D341Med (cell line): Measurements from ENCODE around the gene SH3GL1.
A peak's percentile ranks its signal among the peaks of the same experiment; 100 is the strongest.

ENCODE experiments used
- DNase-seq: peaks from one replicate; pipeline ENCODE4 v3.0.0; 2012; ENCODE audit warnings: low spot score

SH3GL1 gene

GRCh38 chr19:4431808-4432674 lies 31.7 kb upstream of the SH3GL1 start:
- no peak for DNase-seq

DNA sequence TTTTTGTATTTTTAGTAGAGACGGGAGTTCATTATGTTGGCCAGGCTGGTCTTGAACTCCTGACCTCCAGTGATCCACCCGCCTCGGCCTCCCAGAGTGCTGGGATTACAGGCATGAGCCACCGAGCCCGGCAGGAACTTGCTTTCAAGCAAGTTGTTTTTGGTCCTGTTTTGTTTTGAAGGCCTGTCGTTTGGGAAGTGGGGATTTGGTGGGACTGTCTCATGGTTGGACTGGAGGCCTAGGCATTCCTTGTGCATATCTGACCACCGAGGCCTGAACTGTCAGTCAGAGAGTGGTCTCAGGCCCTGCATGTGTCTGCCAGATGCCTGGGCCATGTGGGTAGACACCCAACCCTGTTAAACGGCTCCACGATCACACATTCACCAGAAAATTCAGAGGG lies 30.9 kb upstream of the SH3GL1 start:
- DNase-seq = no peak

GRCh38 chr19:4430760-4431159 lies 30.4 kb upstream of the SH3GL1 start:
- DNase-seq = no peak

DNA sequence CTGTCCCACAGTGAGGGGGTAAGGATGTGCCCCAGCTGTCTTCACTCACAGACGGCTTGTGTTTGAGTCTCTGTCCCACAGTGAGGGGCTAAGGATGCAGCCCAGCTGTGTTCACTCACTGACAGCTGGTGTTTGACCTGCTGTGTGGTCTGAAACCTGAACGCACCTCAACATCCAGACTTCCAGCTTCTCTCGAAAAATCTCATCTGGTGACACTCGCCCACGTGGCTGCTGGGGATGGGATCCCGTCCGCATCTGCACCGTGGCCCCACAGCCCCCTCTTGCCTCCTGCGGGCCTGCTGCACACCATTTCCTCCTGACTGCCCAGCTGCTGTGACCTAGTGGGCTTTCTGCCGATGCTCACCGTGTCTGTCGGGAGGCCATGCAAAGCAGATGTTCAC lies 29.4 kb upstream of the SH3GL1 start:
- no peak for DNase-seq

GRCh38 chr19:4429256-4429655 lies 28.9 kb upstream of the SH3GL1 start:
- no peak for DNase-seq

DNA sequence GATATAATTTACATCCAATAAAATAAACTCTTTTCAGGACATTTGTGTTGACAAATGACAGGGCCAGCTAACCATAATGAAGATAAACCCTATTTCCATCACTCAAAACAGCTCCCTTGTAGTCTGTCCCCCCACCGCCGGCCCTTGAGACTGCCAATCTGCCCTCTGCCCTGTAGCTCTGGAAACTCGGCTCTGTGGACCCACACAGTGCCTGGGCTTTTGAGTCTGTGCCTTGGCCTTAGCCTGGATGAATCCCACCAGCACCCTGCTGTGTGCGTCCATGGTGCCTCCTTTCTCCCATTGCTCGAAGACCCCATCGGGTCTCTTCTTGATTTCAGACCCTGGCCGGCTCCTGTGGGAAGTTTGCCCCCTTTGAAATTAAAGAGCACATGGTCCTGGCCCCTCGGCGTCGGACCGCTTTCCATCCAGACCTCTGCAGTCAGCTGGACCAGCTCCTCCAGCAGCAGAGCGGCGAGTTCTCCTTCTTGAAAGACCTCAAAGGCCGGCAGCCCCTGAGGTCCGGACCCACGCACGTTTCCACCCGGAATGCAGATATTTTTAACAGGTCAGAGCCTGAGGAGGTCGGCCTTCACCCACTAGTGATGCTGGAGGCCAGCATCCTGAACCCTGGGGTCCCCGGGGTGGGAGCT lies 28.1 kb upstream of the SH3GL1 start:
- DNase-seq = no peak

DNA sequence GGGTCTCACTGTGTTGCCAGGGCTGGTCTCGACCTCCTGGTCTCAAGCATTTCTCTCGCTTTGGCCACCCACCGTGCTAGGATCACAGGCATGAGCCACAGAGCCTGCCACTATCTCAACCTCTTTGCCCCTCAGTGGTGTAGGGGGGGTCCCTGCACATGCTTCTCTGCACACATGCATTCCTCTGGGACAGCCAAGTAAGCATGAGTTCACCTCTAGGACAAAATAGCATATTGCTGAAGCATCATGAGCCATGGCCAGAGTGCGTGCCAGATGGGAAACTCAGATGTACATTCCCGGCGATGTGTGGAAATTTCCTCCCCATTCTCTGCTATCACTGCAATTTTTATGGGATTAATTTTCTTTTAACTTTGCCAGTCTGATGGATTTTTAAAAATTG lies 25.2 kb upstream of the SH3GL1 start:
- DNase-seq = no peak

GRCh38 chr19:4423416-4424126 lies 23.2 kb upstream of the SH3GL1 start:
- DNase-seq = no peak

GRCh38 chr19:4416268-4416667 lies 15.9 kb upstream of the SH3GL1 start:
- DNase-seq = no peak

DNA sequence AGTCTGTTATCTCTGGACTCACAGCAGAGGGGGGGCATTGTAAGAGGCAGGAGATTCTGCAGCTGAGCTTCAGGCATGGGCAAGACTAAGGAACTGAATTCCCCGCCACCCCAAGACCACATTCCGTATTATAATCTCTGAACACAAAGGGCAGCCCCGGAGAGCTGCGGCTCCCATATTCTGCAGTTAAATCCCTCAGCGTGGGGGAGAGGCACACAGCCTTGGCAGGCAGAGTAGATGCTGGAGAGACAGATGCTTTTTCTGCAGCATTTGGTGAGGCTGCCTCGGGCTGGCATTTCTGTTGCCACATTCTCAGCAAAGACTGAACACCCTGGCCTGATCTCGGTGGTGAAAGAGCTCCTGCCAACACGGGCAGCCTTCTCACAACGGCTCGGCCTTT lies 15.0 kb upstream of the SH3GL1 start:
- DNase-seq = peak; percentile 63

- DNase-seq = peak; percentile 83
Observed at GRCh38 chr19:4414800-4415321, 14.5 kb upstream of the SH3GL1 start.

DNA sequence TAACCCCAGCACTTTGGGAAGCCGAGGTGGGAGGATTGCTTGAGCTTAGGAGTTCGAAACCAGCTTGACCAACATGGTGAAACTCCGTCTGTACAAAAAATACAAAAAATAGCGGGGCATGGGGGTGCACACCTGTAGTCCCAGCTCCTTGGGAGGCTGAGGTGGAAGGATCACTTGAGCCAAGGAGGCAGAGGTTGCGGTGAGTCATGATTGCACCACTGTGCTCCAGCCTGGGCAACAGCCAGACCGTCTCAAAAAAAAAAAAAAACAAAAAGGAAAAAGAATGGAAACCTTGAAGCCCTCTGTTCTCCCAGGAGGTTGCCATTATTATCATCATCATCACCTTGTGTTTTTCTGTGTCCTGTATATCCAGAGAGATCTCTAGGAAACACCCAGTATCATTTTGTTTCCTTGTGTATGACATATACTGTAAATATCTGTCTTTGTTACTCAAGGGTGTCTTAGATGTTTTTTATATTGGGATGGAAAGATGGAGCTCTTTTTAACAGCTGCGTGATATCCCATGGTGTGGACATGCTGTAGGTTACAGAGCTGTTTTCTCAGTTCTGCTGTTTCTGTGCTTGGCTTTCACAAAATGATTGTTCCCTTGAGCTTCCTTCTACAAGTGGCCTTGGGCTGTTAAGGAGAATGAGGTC lies 13.9 kb upstream of the SH3GL1 start:
- DNase-seq = no peak

GRCh38 chr19:4413588-4413987 lies 13.2 kb upstream of the SH3GL1 start:
- no peak for DNase-seq

DNA sequence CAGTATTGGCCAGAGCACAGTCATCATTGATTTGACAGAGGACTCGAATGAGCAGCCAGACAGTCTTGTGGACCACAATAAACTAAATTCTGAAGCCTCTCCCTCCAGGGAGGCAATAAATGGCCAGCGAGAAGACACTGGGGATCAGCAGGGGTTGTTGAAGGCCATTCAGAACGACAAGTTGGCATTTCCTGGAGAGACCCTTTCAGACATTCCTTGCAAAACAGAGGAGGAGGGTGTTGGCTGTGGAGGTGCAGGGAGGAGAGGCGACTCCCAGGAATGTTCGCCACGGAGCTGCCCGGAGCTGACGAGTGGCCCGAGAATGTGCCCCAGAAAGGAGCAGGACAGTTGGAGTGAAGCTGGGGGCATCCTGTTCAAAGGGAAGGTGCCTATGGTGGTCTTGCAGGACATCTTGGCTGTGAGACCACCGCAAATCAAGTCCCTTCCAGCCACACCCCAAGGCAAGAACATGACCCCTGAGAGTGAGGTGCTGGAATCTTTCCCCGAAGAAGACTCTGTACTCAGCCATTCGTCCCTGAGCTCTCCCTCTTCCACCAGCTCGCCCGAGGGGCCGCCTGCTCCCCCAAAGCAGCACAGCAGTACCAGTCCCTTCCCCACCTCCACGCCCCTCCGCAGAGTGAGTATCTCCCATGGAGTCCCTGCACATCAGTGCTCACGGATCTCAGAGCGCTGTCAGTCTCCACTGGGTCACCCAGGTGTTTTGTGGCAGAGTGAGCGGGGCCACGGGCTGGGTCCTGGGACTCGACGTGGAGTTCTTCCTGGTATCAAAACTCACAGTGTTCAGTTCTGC lies 9.0 kb upstream of the SH3GL1 start:
- DNase-seq = no peak

- no peak for DNase-seq
Observed at GRCh38 chr19:4406626-4407025, 6.3 kb upstream of the SH3GL1 start.

DNA sequence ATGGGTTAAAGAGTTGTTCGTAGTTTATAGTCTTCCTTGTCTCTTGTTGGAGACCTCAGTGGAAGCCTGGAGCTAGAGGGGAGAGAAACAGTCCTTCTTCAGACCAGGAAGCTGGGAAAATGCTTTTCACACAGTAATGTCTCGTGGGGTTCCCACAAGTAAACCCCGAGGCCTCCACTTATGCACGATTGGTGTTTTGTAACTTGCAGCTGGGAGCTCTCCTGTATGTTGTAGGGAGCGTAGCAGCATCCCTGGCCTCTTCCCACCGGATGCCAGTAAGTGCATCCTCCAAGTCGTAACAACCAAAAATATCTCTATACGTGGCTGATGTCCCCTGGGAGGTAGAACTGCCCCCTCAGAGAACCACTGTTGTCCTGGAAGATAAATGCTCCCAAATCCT lies 5.6 kb upstream of the SH3GL1 start:
- DNase-seq = no peak

DNA sequence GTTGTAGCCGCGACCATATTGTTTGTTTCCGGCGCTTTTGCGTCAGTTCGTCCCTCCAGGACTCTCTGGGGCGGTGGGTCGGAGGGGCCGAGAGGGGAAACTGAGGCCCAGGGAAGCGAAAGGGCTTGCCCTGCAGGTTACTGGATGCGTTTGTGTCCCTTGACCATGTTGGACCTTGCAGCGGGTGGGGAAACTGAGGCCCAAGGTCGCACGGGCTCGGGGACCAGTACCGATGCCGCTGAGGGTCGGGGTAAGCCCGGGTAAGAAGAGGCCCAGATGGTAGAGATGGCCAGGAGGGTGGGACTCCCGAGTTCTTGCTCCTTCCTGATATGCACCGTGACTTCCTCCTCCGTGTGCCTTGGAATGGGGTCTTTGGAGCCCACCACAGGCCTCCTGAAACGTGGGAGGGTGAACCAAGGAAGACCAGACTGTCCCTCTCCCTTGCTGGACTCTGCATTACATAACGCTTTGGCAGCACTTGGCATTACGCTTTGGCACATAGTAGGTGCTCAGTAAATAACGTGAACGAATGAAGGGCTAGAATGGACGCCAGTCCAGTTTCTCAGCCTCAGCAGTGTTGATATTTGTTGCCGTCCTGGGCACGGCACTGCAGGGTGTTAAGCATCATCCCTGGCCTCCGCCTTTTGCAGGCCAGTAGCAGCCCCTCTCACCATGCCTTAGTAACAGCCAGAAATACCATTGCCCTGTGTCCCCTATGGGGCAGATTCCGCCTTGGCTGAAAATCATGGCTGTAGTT lies 2.8 kb upstream of the SH3GL1 start:
- no peak for DNase-seq

DNA sequence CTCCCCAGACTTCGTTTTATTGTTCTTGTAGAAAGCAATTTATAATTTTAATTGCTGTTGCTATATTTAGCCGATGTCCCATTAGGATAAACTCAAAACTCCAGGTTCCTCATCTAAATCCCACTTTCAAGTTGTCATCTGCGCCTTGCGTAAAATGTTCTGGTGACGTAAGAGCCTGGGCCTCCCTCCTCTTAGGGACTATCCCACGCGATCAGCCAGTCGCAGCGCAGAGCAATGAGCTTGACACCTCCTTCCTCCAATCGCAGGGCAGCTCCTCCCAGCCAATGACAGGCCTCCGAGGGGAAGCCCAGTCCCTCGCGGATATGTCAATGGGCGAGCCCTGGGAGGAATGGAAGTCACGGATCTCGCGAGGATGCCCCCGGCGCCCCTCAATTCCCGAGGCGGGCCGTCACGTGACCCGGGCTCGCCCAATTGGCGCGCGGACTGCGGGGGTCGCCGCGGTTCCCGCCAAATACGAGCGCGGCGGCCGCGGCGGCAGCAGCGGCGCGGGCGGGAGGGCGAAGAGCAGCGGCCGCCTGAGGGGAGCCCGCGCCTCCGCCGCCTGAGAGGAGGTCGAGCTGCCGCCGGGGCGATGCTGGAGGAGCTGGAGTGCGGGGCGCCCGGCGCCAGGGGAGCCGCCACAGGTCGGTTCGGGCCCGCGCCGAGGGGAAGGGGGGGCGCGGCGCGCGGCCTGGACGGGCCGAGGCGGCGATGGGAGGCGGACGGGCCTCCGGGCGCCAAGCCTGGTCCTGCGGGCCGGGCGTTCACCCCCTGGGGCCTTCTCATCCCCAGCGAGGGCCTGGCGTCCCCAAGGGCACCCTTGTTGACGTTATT lies 2.0 kb upstream of the SH3GL1 start, which contains the start of gene CHAF1A:
CHAF1A (plus strand) TSS at position 470 of the 834 bp plus-strand sequence; CDS start at position 593, 123 bp downstream.
- DNase-seq = peak; percentile 99

- no peak for DNase-seq
Observed at GRCh38 chr19:4401769-4402170, 1.4 kb upstream of the SH3GL1 start.

GRCh38 chr19:4399812-4400134 lies 574 bp downstream of the SH3GL1 start:
- no peak for DNase-seq
